Esophagus mucosa (tissue), 1 donor: ENCODE results near the gene KIF26B. TPM values are rescaled to one million over a fixed set of nuclear protein-coding genes. Genes with fewer than 3 reads are reported as not detected.

Source experiments
- ATAC-seq: fragments of 200-7000 bp; cut with Tn5 transposase; one replicate; pipeline ENCODE4 v1.9.1; 2020
- total RNA-seq: library from RNA; stranded (reverse); gene quantifications from one replicate; pipeline ENCODE4 v1.2.4, GENCODE V29; 2023
- donor health status: DM: yes; HTN: yes; CAD: no.

Gene KIF26B
- total RNA-seq, 1 donor from 2014 or later: 0.56 TPM

DNA sequence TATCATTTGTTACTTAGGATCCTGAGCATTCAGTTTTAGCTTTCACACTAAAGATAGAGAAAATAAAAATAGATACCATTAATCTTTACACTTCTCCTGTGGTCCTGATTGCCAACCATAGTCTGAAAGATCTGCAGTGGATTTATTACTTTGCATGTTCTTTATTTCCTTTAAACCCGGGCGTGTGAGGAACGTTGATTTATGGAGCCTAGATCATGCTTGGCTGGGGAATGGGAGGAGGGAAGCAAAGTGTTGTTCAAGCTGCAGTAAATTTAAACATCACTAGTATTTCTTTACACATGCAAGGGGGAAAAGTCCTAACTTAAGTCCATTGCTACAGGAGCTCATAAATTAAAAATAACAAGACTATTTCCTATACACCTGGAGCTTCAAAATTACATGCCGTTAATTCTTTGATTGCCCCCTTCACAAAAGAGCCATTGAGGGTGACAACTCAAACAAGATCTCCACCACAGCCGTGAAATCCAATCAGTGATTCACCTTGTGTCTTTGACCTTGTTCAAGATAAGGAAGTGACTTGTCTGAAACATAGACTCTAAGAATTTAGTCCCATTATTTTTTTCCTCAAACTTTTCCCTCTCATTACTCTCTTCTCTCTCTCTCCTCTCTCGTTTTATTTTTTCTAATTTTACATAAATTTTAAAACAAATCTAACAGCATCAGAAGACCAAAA lies 282.7 kb downstream of the KIF26B start:
- ATAC-seq: no peak

DNA sequence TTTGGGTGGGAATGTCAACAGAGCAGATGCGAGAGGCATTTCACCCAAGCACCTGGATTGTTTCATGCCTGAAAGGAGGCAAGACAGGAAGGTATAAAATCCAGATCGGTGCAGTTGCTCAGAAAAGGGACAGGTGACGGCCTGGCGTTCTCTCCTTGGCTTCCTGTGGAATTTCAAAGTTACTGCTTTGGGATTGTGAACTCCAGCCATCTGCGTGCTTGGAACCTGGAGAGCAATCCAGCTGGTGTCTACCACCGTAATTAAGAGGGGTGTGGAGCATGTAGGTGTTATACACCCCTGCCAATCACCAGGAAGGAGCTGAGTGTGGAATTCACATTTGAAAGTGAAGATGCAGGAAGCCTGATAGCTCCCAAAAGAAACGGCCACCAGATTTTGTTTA lies 286.1 kb downstream of the KIF26B start:
- ATAC-seq: no peak

DNA sequence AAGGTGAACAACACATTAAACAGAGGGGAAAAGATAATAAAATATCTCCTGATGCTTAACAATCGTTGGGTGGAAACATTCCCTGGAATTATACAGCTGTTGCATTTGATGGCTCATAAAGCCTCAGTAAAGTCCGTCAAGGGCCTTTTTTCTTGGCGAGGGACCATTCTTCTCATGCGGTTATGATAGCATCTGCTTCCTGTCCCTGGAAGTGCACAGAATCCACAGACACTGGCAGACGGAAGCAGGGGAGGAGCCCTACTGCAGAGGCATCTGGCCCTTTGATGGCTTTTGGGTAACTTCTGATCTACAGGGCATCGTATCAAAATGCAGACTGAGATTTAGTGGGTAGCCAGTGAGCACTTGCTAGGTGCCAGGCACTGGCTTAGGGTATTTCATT lies 286.9 kb downstream of the KIF26B start:
- ATAC-seq: no peak

DNA sequence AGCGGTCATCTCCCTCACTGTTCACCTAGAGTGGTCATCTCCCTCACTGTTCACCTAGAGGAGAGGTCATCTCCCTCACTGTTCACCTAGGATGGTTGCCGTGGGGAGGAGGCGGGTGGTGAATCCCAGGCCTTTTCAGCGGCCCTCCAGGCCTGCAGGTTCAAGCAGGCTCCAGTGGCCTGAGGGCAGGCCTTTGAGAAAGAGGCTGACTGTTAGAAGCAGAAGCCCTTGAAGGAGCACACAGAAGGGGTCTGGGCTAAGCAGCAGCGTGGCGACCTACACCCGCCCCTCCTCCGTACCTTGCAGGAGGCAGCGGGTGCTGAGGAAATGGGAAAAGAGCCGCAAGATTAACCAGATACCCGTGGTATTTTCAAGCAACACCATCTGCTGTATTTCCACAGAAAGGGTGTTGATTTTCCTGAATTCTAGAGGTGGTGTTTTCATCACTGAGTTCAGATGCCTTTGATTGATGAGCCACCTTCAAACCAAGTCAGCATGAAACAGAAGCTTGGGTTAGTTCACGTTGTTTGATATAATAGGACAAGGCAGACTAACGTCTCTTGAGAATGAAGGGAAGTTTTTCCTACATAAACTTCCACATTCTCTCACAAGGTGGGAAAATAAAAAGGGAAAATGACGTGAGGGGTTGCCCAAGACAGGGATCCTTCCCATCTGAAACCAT lies 289.5 kb downstream of the KIF26B start:
- ATAC-seq: no peak

DNA sequence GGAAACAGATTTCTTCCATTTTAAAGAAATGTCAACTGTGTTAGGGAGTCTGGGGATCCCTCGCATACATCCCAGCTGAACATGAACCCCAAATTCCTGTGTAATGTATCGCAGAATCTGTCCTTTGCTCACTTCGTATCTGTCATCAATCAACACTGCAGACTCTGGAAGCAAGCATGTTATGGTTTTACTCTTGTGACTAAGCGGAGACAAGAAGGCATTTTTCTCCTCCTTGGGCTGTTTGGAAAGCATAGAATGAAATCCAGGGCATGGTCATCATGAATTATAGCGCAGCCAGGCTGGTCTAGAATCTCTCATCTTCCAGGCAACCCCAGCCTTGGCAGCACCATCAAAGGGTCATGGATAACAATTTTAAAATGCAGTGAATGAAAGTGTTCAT lies 290.2 kb downstream of the KIF26B start:
- no peak for ATAC-seq

DNA sequence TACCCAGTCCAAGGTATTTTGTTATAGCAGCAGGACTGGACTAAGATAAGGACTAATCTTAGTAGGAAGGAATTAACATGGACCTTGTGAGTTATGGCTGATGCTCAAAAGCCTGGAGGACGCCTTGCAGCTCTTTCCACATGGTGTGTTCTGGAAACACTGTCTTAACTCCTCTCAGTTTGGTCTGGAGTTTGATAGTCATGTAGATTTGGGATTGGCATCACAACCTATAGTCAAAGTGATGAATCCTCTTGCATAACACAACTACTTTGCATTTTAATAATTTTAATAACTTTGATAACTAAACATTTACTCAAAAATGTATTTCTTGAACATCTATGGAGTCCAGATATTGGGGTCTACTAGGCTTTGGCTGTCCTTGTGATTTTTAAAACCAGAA lies 293.7 kb downstream of the KIF26B start:
- ATAC-seq: no peak

DNA sequence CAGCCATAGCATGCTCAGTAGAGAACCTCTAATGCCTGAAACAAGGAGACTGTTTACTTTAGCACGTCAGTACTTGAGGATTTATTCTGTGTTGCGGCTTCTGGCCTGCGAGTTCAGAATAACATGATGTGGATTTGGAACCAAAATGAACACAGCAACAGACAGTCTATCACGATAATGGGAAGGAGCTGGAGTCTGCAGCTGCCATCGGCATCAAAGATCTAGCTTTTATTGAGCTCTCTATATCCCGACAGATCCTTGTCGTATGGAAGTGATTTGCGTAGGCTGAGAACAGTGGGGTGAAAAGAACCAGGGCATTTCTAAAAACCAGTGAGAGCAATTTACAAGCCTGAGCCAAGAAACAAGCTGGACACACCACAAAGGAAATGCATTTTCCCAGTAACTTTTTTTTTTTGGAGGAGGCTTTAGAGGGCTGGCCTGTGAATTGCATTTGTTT lies 294.2 kb downstream of the KIF26B start:
- ATAC-seq: no peak

DNA sequence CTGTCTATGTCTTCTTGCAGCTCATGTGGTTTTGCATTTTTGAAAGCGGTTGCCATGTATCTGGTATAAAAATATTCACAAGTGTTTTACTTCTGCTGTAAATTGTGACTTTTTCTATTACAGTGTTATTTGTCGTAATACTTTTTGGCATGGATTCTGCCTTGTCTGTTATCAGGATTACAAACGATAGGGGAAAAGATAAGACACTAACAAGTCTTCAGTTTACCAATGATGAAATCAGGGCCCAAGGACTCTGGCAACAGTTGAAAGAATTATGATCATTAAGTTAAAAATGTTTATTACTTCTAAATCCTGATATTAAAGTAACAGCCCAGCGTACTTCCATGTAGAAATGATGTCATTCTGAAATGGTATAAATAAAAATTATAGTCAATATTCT lies 298.8 kb downstream of the KIF26B start:
- ATAC-seq: no peak

DNA sequence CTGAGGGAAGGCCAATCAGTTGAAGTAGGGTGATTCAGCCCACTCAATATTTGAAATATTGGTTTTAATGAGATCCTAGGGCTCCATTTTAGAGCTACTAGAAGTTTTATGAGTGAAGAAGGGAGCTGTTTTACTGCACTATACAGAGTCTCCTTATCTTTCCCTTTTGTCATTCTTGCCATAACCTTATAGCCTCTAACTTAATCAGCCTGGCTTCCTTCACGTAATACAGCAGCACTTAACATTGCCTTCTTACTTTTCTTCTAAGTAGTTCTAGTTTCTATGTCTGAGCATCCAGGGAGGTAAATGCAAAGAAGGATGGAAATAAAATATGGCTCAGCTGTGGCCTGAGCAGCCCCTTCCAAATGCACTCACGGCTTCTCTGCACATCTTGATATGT lies 299.3 kb downstream of the KIF26B start:
- no peak for ATAC-seq

DNA sequence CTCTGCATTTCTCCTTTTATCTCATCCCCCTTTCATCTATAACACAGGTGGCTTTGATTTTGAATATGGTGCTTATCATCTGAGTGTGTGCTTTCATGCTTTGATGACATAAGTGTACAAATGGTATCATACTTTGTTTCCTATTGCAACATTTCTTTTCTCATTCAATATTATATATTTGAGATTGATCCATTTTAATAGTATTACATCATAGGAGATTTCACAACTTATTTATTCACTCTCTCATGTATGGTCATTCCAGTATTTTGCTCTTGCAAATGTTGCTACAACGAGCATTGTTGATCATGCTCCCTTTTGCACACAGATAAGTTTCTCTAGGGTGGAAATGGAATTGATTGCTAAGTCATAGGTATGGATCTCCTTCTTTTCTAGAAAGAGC lies 302.8 kb downstream of the KIF26B start:
- ATAC-seq: no peak

DNA sequence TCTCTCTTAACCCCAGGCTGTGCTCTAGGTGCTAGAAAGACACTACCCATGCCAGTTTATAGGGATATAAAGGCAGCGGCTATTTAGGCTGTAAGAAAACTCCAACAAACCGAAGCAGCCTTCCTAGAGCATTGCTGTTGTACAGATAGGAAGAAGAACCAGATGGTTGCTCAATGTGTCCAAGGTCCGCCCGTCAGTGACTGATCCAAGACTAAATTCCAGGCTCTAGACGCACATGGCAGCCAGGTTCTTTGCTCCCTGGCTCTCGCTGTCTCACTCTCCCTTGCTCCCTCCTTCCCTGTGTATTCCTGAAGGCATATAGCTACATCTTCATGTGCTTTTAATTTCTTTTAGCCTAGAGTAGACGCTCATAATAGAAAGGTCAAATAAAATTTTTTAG lies 303.4 kb downstream of the KIF26B start:
- no peak for ATAC-seq

DNA sequence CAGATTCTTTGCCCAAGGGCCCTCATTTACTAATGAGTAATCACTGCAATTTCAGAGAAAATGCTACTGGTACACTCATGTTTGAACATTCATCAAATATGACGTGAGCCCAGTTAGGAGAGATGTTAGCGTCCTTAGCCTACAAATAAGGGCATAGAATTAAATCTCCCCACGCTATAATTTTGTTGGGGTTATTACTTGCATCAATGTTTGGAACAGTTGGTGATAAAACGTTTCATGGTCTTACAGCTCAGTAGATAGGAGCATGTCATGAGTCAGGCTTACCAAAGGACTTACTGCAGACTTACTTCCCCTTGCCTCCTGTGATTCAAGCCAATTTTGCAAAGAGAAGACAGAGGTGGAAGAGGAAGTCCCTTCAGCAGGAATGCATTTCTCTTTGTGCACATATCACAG lies 304.0 kb downstream of the KIF26B start:
- ATAC-seq: peak; percentile 49

DNA sequence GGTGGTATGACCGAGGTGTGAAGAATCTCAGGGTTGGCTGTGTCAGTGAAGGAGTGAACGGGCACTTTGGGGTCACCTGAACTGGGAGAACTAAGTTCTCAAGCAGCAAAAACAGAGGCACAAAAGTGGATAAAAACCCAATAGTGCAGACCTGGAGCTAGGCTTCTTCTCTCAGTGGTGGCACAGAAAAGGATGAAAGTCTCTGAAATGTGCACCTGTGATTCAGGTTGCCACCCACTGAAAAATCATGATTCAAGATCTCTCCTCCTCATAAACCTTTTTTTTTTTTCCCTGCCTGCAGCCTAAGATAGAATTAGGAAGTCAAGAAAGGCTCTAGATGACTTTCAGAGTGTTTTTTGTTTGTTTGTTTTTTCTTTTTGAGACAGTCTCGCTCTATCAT lies 304.8 kb downstream of the KIF26B start:
- ATAC-seq: no peak

DNA sequence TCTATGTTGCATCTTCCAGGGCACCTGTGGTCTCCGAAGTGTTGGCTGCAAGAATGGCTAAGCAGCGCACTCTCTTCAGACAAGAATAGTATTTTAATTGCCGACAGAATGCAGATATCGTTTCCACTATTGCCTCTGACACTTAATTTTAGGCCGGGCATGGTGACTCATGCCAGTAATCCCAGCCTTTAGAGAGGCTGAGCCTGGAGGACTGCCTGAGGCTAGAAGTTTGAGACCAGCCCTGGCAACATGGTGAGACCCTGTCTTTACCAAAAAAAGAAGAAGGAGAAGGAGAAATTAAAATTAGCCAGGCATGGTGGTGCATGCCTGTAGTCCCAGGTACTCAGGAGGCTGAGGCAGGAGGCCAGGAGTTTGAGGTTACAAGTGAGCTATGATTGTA lies 306.9 kb downstream of the KIF26B start:
- no peak for ATAC-seq

DNA sequence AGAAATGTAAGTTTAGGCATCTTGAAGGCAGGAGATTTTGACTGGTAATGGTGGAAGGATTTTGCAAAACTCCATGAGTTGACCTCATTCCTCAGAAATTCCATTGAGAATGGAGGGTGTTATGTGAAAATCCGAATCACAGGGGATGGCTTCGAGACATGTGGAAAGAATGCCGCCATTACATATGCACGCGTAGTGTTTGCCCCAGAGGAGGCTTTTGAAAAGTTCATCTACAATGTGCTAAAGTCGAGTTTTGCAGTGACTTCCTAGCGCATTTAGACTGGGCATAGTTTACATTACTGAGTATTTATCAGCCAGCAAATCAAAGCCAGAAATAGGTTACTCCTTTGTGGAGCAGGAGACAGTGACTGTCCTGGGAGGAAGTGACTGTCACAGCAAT lies 307.4 kb downstream of the KIF26B start:
- no peak for ATAC-seq

DNA sequence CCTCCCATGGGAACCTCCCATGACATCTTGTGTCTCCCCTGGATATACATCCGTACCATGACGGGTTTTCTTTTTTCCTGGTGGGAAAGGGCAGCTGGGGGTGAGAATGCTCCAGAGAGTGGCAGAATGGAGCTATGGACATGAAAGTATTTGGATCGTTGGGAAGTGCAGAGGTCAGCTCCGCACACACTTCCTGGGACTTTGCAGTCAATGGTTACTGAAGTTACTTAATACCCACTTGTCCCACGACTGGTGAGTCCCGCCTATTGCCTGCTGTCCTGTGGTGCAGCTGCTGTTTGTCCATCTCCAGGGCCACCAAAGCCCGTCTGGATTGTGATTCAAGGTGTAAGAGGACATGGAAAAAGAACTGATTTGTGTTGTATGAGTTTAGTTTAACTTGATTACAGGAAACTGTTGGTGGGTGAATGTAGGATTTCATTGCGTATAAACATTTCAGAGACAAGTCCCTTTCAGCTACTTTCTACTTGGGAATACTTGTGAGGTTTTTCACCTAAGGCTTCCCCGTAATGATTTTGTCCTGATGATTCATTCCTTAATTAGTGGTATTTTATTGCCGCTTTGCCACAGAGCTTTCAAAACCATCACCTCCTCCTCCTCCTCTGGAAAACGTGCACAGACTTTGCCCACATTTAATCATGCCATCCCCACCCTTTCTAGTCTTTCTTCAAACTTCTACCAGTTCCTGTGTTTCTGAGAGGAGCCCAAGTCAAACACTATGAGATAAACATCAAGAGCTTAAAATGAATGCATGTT lies 308.8 kb downstream of the KIF26B start:
- no peak for ATAC-seq

DNA sequence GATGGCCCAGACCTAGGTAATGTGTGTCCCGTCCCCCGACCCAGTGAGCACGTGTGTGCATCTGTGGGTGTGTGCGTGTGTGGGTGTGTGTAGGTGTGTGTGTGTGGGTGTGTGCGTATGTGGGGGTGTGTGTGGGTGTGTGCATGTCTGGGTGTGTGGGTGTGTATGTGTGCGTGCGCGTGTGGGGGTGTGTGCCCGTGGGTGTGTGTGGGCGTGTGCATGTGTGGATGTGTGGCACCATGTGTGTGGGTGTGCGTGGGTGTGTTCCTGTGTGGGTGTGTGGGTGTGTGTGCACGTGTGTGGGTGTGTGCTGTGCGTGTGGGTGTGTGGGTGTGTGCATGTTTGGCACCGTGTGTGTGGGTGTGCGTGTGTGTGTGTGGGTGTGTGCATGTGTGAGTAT lies 309.5 kb downstream of the KIF26B start:
- peak; percentile 37 for ATAC-seq

DNA sequence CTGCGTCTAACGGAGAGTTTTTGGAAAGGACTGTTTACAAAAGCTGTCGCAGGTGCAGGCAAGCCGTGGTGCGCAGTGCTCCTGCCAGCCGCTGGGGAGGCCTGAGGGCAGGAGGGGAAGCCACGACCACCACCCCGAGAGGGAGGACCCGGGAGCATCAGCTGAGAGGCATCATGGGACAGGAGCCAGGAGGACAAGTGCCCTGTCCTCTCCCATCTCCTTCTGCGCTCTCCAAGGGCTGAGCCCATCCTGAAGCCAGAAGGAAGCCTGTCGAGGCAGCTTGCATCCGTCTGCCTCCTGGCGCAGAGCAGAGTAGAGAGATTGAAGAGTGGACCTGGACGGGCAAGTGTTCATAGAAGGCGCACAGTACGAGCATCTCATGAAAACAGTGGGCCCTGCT lies 310.9 kb downstream of the KIF26B start:
- ATAC-seq: no peak

DNA sequence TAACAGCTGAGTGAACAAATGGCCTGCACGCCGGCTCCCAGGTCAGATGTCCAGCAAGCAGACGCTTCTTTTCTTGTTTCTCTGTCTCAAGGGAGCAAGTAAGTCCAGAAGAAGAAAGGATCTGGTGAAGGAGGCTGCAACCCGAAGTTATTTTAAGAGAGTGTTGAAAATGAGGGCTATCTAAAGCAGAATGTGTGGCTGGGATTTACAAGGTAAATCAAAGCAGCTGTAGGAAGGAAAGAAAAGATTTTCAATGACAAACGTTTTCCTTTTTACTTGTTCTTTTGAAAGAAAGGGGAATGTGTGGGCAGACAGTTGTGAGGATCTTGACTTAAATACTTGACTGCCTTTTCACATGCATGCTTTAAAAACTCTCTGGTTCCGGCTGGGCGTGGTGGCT lies 311.5 kb downstream of the KIF26B start:
- no peak for ATAC-seq

DNA sequence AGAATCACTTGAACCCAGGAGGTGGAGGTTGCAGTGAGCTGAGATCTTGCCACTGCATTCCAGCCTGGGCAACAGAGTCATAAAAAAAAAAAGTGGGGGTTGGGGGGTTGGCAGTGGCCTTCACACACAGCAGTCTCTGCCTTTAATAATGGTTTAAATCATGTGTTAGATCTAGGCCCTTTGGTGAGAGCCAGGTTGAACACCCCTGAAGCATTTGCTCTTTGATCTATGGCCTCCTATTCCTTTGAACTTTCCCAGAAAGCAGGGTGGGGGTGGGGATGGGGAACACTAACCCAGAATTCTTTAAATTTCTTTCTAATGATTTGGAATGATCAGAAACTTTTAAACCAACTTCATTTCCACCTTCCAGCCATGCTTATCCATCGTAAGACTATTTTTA lies 313.0 kb downstream of the KIF26B start:
- no peak for ATAC-seq

DNA sequence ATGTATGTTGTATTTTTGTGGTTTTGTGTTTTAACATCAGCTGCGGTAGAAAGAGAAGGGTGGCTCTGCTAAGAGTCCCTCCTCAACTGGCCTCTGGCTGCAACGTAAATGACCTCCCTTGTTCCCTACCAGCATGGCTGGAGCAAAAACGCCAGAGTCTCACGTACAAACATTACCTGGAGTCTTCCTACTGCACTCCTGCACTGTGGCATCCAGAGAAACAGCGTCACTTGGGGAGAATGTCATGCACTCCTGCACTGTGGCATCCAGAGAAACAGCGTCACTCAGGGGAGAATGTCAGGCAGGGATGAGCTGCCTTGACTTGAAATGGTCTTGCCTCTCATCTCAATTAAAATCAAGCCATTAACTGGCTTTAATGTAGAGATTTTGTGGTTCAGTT lies 314.2 kb downstream of the KIF26B start:
- ATAC-seq: no peak

DNA sequence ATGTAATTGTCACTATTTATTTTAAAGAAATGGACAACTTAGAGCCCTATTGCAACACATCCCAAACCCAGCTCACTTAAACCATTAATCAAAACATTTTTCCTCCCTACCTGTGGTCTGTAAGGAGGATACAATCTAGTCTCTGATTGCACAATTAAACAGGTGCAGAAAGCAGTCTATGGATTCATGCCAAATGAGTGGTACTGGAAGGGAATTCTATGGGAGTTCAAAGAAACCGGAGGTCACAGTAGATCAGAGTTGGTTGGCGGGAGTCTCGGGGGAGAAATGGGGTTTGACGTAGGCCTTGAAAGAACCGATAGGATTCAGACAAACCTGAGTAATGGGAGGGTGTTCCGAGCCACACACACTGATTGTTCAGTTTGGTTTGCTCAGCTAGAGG lies 314.9 kb downstream of the KIF26B start:
- ATAC-seq: no peak

DNA sequence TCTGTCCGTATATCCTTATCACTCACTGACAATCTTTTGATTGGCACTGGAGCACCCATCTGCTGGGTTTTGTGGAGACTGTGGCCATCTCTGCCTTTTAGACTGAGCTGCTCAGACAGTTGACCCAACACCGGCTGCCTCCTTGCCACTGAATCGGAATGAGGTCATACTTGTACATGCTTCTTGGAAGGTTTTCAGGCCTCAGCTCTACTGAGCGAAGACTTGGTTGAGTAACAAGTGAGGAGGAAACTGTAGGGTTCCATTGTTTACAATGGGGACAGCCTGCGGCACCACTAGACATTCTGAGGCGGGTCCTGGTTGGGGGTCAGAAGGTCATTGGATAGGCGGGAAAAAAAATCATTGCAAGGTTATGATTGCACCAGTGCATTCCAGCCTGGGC lies 320.3 kb downstream of the KIF26B start:
- ATAC-seq: peak; percentile 63
